ENCODE results near the gene FADS2. TPM values are rescaled to one million over a fixed set of nuclear protein-coding genes. Genes with fewer than 3 reads are reported as not detected.

Gene FADS2
- total RNA-seq, 1 donor, result 713 TPM

DNA sequence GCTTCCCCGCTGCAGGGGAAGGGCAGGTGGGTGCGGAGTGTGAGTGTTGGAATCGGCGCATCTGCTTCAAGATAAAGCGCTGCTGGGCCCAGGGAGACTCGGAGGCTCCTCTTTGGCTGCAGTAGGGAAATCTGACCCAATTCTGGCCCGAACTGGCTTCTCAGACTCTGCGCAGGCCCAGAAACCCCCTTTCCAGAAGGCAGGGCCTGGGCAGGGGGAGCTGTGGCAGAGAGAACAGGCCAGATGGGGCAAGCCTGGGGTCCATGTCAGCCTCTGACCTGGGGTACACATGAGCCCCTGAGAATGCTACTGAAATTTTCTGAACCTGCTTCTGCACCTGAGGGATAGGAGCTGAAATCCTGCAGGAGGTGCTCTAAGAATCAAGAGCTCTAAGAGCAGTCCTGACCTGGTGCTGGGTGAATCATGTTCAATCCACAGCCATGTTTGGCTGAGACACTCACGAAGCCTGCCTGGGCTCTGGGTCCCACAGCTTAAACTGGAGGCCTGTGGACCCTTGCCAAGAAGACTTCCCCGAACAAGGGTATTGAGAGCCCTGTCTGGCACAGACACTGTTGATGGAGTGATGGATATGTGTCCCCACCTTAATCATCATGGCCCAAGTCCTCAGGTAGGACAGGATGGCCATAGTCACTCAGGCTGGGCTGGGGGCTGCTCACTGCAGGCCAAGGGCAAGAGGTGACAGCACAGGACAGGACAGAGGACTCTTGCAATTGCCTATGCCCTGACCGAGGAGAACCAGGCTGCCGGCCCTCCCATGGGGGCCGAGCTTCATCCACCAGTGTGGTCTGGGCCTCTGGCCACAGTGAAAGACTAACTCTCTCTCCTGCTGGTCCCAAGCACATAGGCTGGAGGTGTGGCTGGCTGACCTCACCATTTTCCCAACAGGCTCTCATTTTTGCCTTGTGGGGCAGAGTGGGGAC, 82.4 kb downstream of the FADS2 start:
- DNase-seq (ENCODE audit: low read depth), result no peak
- TF ChIP-seq, protein P1, sequence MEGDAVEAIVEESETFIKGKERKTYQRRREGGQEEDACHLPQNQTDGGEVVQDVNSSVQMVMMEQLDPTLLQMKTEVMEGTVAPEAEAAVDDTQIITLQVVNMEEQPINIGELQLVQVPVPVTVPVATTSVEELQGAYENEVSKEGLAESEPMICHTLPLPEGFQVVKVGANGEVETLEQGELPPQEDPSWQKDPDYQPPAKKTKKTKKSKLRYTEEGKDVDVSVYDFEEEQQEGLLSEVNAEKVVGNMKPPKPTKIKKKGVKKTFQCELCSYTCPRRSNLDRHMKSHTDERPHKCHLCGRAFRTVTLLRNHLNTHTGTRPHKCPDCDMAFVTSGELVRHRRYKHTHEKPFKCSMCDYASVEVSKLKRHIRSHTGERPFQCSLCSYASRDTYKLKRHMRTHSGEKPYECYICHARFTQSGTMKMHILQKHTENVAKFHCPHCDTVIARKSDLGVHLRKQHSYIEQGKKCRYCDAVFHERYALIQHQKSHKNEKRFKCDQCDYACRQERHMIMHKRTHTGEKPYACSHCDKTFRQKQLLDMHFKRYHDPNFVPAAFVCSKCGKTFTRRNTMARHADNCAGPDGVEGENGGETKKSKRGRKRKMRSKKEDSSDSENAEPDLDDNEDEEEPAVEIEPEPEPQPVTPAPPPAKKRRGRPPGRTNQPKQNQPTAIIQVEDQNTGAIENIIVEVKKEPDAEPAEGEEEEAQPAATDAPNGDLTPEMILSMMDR (IDR thresholded peaks at IDR 0.05; ENCODE audit: insufficient read depth, low read depth, low read length), result no peak
- H3K4me3 ChIP-seq (ENCODE audit: low read depth, low read length), result no peak overlapping the region

DNA sequence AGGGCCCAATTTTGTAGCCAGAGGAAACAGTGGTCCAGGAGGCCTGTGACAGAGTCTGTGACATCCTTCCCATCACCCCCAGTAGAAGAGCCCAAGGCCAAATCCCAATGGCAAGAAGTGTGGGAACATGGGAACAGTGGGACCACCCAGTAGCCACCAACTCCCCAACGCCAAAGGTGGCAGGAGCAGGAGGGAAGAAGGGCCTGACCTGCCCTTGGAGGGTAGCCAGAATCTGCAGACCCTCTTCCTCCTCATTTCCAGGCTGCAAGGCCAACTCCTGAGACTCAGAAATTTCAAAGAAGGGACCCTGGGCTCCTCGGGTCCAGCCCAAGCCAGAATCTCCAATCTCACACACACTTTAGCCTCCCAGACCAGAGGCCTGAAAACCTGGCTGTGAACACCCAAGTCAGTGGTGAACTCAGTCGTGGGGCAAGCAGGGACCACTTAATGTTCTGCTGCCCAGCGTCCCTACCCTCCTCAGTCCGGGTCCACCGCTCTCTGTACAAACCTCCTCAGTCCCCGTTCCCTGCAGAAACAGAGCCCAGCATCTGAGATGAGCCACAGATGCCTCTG, 83.1 kb downstream of the FADS2 start:
- DNase-seq (ENCODE audit: low read depth), result no peak
- H3K4me3 ChIP-seq (ENCODE audit: low read depth, low read length), result no peak overlapping the region
- TF ChIP-seq, protein P1 (IDR thresholded peaks at IDR 0.05; ENCODE audit: insufficient read depth, low read depth, low read length), result no peak

DNA sequence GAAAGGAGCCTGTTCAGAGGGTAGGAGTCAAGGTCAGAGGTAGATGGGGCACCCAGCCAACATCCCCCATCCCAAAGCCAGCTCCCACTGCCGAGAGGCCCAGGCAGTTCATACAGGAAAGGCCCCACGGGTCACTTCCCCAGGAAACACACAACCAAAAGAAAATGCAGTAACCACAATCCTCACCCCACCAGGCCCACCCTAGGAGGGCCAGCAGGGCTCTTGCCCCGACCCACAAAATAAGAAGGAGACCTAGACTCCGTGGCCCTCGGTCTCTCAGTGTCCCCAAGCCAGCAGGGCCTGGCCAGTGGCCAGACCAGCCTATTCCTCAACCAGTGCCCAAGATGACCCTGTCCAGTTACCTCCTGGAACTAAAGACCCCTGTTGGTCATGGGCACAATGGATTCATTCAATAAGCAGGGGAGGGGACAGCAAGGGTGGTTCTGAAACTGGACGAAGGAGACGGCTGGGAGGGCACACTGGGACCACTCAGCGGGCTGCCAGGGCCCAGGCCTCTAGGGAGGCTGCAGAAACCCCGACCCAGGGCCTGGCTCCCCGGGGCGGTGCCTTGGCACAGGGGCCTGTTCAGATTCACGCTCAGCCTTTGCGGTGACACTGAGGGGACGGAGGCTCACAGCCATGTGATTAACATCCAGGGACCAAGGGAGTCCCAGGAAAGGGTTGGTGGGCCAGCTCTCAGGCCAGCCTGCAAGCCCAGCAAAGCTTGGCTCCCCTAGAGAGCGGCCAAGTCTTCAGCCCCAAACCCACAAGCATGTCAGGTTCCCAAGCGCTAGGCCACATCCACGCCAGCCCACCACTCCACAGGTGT, 83.8 kb downstream of the FADS2 start:
- no peak for DNase-seq (ENCODE audit: low read depth)
- TF ChIP-seq, protein P1 (IDR thresholded peaks at IDR 0.05; ENCODE audit: insufficient read depth, low read depth, low read length), result no peak
- H3K4me3 ChIP-seq (ENCODE audit: low read depth, low read length), result no peak overlapping the region

DNA sequence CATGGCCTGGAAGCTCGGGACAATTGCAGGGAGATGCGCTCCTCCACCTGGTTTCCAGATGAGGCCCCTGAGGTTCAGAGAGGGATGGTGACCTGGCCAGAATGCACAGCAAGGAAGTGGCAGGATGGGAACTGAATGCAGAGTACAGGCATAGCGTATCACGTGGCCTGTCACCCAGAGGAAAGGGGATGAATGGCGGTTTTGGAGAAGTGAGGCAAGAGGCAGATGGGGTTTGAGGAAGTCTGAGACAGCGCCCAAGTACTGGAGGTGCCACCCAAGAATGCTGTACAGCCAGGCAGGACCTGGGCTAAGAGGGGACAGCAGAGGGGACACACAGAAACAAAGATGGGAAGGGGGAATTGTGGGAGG, 84.4 kb downstream of the FADS2 start:
- TF ChIP-seq, protein P1 (IDR thresholded peaks at IDR 0.05; ENCODE audit: insufficient read depth, low read depth, low read length), result no peak
- H3K4me3 ChIP-seq (ENCODE audit: low read depth, low read length), result no peak overlapping the region
- DNase-seq (ENCODE audit: low read depth), result no peak

DNA sequence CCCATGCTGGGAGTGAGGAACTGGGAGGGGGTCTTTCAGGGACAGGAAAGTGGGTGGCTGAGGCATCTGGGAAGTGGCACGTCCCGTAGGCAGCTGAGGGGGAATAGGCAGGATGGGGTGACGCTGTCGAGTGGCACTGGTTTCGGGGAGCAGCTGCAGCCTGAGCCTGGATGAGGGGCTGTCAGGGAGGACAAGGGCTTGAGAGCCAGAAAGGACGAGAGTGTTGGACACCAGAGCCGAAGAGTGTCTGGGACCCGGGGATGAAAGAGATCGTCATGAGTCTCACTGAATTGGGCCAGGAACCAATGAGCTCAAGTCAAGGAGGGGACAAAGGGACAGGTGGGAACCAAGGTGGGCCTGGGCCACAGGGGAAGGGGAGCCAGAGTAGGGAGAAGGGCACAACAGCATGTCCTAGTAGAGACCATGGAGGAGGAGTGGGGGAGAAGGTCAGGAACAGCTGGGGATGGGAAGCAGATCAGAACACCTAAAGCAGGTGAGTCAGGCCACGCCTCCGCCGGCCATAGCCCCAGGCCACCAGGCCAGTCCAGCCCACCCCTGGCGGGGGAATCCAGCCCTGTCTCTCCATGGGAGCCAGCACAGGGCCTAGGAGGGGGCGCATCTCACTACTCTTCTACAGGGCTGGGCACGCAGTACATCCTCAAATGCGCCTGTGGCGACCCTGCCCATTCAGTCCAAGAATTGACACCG, 85.0 kb downstream of the FADS2 start:
- TF ChIP-seq, protein P1 (IDR thresholded peaks at IDR 0.05; ENCODE audit: insufficient read depth, low read depth, low read length), result no peak
- no peak for DNase-seq (ENCODE audit: low read depth)
- H3K4me3 ChIP-seq (ENCODE audit: low read depth, low read length), result no peak overlapping the region

DNA sequence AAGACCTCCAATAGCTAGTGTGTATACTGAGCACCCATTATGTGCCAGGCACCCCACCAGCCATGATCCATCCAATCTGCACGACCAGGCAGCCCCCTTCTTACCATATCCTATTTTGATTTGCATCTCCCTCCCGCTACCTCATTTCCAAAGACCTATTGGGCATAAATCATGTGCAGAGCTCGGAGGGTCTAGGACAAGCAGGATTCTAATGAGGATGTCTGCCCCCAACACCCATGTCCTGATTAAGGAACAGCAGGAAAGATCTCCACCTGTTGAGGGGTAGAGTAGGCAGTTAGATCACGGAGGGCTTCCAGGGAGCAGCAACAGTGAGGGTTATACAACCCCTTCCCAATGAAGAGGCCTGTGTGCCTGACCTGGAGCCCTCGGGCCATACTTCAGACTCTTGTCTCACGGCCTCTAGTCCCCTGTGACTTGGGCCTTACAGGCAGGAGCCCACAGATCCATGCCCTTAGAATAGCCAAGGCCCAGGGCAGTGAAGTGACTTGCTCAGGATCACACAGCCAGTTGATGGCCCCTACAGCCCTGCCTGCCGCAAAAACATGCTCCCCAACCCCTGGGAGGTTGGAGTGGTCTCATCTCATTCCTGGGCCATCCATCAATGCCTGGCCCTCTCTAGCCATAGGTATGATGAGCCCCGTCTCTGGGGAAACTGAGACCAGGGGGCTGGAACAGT, 85.7 kb downstream of the FADS2 start:
- no peak overlapping the region for H3K4me3 ChIP-seq (ENCODE audit: low read depth, low read length)
- DNase-seq (ENCODE audit: low read depth), result no peak
- TF ChIP-seq, protein P1 (IDR thresholded peaks at IDR 0.05; ENCODE audit: insufficient read depth, low read depth, low read length), result no peak

All from fibroblast of villous mesenchyme (primary cell).